HG03045 (cell line): Measurements from ENCODE around the gene PCGF5.
"Not testable (repeated sequence)": the region's sequence is repeated elsewhere in the genome, so short reads cannot be mapped to it uniquely, and the experiment has no call there.

Experiments
- ATAC-seq: cut with Tn5 transposase; IDR thresholded peaks from one replicate; pipeline ENCODE4 v1.9.1; 2021; ENCODE audit warnings: mild to moderate bottlenecking, moderate library complexity; ENCODE audit not compliant: unreplicated experiment

PCGF5 gene

DNA sequence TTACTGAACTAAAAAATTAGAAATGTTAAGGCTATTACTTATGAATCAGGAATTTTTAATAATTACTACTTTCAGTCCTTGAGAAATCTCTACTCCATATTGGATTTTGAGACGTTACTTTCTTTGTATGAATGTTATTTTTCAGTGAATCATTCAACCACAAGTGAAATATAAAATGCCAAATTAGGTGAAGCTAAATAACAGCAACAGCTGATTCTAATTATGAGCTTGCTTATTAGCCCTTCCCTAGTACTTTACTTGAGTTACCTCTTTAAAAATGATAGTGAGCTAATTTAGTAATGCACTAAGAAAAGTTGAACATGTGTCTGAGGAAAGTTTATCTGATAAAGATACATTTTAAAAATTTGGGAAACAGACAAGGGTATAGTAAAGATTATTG lies 51.4 kb downstream of the PCGF5 start:
- ATAC-seq = no peak

DNA sequence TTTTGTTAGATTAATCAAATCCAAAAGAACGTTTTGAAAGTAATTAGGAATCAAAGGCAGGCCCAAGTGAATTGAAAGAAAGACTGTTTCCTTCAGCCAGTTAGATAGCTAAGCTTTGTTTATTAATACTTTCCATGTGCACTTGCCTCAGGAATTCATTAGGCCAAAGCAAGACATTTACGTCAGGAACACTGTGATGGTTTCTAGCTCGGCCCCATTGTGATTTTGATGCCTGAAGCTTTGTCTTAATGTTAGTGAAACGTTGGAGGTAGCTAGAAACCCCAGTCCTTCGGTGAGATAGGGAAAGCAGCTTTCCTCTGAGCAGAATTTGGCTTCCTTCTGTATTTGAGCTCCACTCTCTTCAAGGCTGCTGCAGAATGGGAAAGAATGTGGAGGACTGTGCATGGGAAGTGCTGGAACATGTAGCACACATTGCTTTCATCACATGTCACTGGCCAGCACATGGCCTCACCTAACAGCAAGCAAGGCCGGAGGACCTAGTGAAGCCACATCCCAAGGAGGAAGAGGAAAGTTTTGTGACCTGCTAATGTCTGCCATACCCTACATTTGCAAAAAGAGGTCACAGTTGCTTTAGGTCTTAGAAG lies 64.1 kb downstream of the PCGF5 start:
- no peak for ATAC-seq

DNA sequence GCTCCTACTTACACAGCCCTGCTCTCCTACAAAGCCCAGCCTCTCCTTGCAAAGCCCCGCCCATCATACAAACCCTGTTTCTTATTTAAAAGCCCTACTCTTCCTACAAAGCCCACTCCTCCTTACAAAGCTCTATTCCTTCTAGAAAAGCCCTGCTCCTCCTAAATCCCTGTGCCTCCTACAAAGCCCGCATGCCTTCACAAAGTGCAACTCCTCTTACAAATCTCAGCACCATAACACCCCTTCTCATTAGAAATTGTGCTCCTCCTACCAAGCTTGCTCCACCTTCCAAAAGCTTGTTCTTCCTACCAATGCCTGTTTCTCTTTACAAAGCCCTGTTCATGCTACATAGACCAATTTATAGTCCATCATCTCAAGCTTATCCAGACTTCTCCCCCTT lies 66.1 kb downstream of the PCGF5 start:
- ATAC-seq = no peak

DNA sequence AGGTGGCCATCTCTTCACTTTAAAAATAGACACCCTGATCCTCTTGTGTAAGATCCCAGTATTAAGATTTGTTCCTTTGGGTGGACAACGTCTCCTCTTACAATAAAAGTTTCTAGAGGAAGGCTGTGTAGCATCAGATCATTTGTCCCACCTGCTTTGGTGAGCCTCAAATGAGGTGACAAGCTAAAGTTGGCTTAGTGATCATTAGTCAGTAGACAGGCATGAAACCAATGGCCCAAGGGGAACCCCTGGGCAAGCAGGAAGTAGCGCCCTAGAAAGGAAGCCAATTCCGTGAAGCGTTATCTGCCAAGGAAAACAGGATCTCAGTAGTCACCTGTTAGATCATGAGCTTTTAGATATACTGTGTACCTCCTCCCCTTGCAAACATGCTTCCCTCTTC lies 66.8 kb downstream of the PCGF5 start:
- ATAC-seq = no peak

DNA sequence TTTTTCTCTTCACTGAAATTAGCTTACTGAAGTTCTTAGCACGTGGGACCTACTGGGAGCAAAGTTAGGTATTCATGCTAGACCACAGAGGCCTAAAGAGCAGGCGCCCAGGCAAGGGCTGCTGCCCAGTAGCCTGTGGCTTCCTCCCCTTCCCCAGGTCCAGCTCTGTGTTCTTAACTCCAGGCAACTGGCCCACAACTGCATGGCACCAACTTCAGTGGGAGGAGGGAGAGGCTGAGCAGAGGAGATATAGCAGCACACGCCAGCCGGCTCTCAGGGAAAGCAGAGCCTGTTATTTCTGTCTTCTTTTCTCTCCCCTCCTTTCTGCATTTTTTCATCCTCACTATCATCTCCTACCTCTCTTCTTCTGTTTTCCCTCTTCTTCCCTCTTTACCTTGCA lies 67.4 kb downstream of the PCGF5 start:
- ATAC-seq = no peak

DNA sequence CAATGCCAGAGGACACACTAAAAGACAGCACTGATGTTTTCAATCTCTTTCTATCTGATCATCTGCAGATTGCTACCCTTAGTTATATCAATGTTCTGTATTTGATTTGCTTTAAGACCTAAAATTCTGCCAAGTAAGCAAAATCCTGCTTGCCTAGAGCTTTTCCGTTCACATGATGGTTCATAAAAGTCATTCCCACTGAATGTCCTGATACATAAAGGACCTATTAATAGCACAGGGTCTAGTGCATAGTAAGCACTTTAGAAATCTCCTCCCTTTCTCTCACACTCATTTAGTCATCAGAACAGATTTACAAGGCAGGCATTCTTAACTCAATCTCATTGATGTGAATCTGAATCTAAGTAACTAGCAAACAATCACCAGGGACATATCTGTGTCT lies 68.8 kb downstream of the PCGF5 start:
- ATAC-seq = no peak

DNA sequence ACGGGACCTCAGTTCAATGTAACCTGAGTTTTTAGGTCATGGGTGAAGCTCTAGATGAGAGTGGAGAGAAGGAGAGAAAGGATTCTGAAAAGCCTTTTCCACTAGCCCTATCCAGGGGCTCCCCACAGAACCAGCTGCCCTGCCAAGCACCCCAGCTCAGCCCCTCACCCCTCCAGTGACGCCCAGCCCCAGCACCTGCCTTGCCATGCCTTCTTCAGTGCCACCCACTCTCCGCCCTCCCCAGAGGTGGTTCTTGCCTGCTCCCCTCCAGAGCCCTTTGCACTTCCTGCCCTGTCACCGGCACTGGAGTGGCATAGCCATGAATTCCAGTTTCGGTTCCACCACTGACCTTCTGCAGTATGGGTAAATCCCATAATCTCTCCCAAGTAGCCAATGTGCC lies 70.1 kb downstream of the PCGF5 start:
- ATAC-seq = no peak

DNA sequence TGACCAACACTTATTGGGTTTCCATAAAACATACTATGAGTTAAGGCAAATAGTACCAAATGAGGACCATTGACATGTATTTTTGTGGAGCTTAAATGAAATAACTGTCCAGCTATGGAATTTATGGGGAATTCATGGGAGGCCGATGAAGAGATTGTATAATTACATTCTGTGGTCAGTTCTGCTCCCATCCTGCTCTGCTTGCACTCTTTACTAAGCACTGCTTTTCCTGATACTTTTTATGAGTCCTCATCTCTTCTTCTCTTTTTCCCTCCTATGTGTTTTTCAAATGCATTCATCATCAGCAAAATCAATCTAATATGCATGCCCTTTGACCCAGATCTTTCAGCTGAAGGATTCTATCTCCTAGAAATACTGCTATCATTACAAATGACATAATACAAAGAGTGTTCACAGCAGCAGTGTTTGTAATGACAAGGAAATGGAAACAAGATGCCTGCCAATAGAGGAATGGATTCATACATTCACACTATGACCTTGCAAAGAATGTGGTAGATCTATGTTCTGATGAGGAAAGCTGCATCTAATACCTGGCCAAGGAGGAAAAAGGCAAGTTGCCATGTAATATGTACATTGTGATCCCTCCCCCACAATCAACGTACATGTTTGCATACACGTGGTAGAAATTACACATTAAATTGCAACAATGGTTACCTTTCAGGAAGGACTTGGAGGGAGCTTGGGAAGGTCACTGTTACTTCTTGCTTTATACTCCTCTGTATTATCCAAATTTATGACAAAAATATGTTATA lies 73.9 kb downstream of the PCGF5 start:
- ATAC-seq = no peak

DNA sequence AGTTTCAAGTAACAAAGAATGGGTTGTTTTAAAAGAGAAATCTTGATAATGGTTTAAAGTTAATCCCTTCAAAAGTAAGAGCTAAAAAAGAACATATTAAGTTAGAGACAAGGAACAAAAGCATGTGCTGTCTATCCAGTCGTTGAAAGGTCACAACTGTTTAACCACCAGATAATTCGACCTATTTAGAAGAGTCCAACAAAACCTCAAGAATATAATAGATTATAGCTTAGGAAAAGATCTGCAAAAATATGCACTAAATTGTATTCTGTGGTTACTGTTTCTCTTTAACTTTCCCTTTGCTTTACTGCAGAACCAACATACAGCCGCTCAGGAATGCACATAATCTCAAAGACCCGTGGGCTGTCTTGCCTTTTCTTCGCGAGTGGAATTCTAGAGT lies 74.9 kb downstream of the PCGF5 start:
- no peak for ATAC-seq

DNA sequence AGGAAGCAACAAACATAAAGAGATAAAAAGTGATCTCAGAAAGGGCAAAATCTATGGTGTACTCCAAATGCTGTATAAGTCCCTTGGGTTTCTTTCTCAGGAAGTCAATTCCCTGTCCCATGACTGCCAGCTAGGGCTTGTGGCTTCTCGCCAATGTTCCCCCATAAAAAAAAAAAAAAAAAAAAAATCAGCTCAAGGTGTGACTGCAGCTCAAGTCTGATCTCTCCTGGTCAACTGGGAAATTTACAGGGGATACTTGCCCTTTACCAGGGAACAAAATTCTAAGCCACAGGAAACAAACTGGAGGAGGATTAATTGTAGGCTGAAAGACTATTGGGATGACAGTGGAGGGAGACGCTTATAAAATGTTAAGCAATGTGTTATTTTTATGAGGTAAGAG lies 76.0 kb downstream of the PCGF5 start:
- ATAC-seq = no peak

DNA sequence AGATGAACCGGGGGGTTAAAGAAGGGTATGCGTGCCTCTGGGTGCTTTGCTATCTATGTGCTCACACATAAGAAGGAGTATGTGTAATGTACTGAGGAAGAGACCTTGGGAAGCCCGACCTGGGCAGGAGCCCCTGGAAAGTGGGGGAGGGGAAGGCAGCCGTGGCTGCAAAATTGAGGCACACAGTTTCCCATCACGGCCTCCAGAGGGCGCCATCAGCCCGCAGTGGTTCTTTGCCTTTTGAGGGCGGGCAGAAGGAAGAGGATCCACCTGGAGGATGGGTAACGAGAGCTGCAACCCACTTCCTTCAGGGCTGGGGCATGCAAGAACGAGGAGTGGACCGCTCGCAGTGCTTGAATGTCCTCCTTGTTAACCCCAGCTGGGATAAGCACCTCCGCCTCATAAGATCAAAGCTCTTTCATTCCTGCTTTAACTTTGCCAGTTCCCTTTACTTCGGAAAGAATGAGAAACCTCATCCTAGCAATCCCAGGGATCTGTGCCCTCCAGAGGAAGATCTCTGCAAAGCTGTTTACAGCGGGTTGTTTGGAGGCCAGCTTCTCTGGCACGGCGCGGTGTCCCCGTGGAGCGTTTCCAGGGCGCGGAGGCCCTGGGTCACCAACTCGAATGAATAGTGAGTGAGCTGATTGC lies 77.9 kb downstream of the PCGF5 start:
- peak; percentile 95 for ATAC-seq

DNA sequence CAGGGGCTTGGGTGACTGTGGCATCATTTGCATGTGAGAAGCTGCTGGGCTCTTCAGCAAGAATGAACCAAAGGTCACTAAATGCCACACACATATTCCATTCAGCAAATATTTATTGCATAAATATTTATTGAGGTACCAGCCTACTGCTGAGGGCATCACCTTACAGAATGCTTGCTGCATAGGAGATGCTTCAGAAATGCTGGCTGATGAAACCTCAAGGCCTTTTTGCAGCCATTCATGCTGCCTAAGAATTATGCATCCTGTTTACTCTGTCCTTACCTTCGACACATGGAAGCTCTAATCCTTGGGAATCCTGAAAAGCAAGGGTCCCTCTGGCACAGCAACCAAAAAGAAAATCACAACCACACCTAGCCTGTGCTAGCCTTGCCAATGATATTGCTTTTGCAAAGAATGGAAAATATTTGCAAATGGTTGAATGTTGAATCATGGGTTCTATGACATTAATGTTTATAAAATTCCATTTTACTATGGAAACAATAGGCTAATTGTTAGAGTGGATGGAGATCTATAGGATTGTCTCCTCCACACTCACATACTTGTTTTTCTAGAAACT lies 79.6 kb downstream of the PCGF5 start:
- ATAC-seq = no peak

DNA sequence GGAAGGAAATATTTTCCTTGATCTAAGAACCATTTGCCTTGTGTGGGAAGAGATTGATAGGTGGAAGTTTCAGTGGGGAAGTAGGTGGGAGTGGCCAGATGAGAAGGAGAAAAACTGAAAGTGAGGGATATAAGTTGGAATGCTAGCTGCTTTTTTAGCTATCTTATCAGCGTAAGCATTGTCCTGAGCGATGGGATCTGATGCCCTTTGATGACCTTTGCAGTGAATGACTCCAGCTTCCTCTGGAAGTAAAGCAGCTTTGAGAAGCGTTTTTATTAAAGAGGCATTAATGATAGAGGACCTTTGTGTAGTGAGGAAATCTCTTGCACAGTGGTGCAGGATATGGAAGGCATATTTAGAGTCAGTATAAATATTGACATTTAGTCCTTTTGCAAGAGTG lies 82.5 kb downstream of the PCGF5 start:
- ATAC-seq = not testable (repeated sequence)

DNA sequence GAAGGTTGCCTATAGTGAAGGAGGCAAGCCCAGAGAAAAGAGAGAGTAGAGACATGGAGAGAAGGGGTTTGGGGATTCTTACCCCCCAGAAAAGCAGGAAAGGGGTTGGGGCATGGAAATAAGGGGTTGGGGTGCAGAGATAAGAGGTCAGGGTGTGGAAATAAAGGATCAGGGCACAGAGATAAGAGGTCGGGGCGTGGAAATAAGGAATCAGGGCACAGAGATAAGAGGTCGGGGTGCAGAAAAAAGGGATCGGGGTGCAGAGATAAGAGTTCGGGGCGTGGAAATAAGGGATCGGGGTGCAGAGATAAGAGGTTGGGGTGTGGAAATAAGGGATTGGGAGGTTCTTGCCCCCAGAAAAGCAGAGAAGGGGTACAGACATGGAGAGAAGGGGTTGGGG lies 85.5 kb downstream of the PCGF5 start:
- not testable (repeated sequence) for ATAC-seq

DNA sequence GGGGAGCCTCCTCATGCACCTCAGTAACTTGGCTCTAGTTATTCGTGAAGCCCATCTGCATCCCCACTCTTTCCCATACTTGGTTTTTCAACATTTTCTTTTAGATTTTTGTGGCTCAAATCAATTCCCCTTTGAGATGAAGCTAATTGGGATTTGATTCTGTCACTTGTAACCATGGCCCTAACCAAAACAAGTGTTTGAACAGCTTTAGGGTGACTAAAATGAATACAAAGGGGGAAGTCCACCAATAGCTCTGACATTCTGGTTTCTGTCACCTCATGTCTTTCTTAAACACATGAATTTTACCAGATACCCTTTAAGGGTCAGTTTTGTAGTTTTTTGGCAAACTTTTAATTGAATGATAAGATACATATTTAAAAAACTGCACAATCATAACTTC lies 87.0 kb downstream of the PCGF5 start:
- no peak for ATAC-seq

DNA sequence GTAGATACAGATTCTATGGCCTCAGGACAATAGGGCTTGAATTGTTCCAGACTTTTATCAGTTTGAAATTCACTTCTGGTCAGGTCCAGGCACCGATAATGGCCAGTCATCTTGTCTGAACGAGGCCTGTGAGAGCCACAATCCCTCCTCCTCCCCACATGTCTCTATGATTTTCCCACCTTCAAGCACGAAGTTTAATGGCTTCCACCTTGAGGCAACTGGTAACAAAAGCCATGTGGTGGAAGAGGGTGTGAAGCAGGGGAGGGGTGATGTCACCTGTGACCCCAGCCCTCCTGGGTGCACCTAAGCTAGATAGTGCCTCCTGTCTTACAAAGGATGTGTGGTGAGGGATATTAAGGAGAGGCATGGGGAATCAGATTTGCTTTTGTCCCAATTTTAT lies 89.2 kb downstream of the PCGF5 start:
- no peak for ATAC-seq

DNA sequence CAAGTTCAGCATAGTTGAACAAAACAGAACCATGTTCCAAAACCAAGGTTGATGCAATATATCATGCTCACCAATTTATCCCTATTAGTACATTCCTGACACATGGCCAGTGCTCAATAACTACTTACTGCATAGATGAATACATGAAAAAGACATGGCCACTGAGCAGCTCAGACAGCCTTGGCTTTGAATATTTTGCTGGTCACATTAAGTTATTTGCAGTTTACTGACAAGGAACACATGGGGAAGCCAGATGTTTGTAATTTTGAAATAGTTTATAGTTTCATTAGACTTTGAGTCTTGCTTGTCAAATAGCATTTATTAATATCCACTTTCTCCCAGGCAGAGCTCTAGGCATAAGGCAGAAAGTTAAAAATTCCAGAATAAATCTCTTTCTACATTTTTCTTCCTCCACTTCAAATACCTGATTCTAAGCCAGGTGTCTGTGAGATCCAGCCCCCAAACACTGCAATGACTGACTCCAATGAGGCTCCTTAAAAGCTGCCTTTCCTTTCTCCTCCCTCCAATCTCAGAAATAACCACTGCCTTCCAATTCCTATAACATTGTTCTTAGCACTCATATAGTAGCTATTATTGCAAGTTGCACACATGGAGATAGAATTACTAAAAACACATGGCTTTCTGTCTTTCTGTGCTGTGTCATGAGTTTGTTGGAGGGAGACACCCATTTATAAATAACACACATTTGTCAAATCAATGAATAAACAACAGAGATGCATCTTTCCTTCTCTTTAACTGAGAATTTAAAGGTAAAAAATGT lies 91.3 kb downstream of the PCGF5 start:
- ATAC-seq = no peak

DNA sequence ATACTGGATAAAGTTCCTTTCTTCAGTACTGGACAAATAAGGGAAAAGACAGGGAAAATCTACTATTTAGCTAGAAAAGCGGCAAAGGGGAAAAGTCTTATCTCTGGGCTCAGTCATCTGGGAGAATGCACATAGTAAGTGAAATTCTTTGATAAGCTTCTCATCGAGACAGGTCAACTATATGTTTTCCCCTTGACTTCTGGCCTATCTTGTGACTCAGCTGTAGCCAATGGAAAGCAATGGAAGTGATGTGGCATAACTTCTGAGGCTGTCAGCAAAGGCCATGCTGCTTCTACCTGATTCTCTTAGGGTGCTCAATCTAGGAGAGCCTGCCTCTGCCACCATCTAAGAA lies 91.9 kb downstream of the PCGF5 start:
- no peak for ATAC-seq

DNA sequence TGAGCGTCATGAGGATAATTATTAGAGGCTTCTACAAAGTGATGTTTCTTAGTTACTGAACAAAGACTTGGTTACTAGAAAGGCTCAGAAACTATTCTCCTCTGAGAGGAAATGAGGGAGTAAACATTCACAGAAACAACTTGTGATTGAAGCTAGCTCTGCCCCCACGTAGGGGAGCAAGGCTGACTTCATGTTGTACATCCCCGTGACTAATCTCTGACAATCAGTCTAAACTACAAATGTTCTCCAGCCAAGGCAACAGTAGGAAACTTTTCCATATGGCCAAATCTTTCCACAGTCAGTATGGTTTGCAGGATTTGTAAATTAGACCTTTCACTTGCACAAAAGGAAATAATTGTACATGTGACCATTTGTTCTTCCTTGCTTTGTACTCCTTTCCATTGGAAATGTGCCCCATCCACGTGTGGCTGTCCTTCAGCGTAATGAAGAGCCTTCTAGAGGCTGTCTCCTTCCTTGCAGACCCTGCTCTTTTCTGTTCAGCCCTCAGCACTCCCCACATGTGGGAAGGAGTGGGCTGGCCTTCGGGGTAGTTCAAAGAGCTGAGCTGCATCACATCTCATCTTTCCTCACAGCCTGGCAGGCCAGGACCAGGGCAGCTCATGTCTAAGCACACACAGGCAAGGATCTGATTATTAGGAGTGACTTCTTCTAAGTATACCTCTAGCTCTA lies 93.5 kb downstream of the PCGF5 start:
- ATAC-seq = no peak

DNA sequence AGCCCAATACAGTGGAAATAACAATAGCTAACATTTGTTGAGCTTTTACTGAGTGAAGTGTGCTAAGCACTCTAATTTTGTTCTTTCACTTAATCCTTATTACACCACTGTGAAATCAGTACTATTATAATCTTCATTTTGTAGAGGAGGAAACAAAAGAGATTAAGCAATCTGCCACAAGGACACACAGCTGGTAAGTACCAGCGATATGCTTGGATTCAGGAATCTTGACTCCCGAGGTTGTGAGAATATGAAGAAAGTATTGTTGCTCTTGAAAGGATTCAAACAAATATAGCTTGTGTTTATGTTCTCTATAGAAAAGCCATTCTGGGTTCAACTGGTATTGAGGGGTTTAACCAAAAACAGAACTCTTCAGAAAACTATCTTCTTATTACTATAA lies 96.0 kb downstream of the PCGF5 start:
- ATAC-seq = no peak

DNA sequence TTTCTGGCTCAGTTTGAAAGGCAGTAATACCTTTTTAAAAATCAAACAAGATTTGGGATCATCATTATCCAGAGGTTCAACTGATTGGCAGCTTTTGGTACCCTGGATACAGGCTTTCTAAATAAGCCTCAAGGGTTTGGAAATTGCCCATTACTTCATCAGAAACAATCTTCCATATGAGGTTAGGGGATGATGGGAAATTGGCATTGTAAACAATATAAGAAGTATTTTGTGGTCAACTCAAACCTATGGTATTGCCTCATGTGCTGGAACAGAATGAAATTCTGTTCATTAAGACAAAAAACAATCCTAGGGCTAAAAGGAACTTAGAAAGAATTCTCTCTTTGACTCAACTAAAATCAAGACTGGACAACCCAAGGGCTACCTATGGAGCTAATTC lies 97.1 kb downstream of the PCGF5 start:
- no peak for ATAC-seq
